Fibroblast of gingiva (primary cell): ENCODE data around the gene TMEM139.
A peak's percentile ranks its signal among the peaks of the same experiment; 100 is the strongest.

Experiments used
- DNase-seq: peaks from one replicate; pipeline ENCODE4 v3.0.0-alpha.2; 2011; ENCODE audit warnings: low read depth

TMEM139 gene

GRCh38 chr7:143325240-143325639, 40.5 kb downstream of the TMEM139 start:
- peak; percentile 62 for DNase-seq

DNA sequence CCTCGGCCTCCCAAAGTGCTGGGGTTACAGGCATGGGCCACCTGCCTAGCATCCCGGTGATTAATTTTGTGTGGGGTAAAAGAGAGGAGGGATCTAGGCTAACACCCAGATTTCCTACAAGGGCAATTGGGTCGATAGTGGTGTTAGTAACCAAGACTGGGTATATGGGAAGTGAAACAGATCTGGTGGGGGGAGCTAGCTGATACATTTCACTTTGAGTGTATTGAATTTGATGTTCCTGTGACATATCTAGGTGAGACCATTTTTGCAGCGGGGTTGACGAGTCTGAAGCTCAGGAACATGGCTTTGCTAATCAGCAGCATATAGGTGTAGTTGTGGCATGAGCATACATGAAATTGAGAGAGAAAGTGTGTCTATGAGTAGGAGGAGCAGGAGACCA, 43.1 kb downstream of the TMEM139 start:
- DNase-seq: no peak

DNA sequence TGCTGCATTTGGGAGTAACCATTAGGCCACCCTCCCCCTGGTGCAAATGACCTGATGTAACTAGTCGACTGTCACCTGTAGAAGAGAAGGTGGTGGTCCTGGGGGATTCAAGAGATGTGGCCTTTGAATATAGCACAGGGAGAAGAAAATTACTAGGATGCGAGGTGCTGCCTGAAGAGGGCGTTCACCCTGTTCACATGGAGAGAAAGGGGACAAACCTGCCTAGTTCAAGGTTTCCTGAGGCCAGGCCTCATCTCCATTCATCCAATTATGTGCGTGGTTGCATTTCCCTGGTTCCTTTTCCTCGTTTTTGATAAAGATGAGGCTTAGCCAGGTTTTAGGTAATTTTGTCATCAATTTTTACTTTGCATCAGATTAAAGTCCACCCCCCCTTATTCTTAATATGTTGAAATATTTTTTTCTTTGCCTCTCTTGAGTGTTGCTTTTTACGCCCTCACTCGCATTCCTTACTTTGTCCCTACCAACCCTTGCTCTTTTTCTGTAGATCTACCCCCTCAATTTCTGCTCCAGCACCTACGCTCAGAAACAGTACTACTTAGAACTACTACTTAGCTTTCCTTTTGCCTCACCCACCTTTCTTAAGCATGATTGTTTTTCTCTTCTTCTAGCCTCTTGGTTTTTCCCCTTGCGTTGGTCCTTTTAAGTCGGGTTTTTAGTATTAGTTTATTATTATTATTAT, 44.9 kb downstream of the TMEM139 start:
- no peak for DNase-seq

DNA sequence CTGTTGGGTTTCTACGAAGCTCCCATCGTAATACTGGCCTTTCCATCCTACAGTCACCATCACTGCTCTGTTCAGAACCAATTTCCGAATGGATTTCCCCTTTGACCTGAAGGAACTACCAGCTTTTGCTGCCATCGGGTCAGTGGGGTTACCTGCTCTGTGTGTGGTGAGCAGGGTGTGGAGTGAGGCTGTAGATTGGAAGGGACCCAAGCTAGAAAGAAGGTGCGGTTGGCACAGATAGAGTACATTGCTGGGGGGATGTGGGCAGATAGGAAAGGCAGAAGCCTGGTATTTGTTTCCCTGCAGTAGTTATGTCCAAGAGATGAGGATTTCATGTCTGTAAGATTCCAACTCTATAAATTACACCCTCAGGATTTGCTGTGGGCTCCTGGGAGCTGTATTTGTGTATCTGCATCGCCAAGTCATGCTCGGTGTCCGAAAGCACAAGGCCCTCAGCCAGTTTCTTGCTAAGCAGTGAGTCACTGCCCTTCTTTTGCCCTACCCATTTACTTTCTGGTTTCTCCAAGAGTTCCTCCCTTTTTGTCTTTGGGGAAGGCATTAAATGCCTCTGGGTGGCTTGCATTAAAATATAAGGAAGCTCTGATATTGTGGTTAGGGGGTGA, 46.5 kb downstream of the TMEM139 start:
- DNase-seq: peak; percentile 91

- DNase-seq: no peak
Observed at GRCh38 chr7:143334244-143334643, 49.5 kb downstream of the TMEM139 start.

- no peak for DNase-seq
Observed at GRCh38 chr7:143337216-143337615, 52.5 kb downstream of the TMEM139 start.
